Fibroblast of pulmonary artery (primary cell): Measurements from ENCODE around the gene TRIM51G.
"Not testable (repeated sequence)": the region's sequence is repeated elsewhere in the genome, so short reads cannot be mapped to it uniquely, and the experiment has no call there.

Source experiments
- DNase-seq: peaks from one replicate; pipeline ENCODE4 v3.0.0-alpha.2; 2010; ENCODE audit warnings: low read depth
- H3K4me3 ChIP-seq: replicated peaks from 2 replicates; pipeline ENCODE4 v1.5.1; 2011; ENCODE audit warnings: low read depth, mild to moderate bottlenecking, control low read depth, low read length, moderate library complexity

The TRIM51G gene

GRCh38 chr11:48983785-48984184 is at the start of gene TRIM51G:
TRIM51G (minus strand) TSS chr11:48983885; CDS start chr11:48981695, 2,190 bp downstream.
- H3K4me3 ChIP-seq, DNase-seq: not testable (repeated sequence)

GRCh38 chr11:49028523-49028922 is 44.8 kb upstream of the TRIM51G start, which contains the start of gene TRIM49B:
TRIM49B (plus strand) TSS chr11:49028823; CDS start chr11:49031600, 2,777 bp downstream.
- DNase-seq, result not testable (repeated sequence)

GRCh38 chr11:48968592-48968991 is 15.1 kb downstream of the TRIM51G start:
- DNase-seq, H3K4me3 ChIP-seq: not testable (repeated sequence)

More at GRCh38 chr11:49028523-49028922, 44.8 kb upstream of the TRIM51G start, which contains the start of gene TRIM49B:
- not testable (repeated sequence) for H3K4me3 ChIP-seq

GRCh38 chr11:48955315-48956049 is 28.2 kb downstream of the TRIM51G start:
- H3K4me3 ChIP-seq, DNase-seq: not testable (repeated sequence)

- not testable (repeated sequence) for DNase-seq, H3K4me3 ChIP-seq
Observed at GRCh38 chr11:48945796-48946195, 37.9 kb downstream of the TRIM51G start.
